ENCODE data around the gene PPP2R3B. TPM values are rescaled to one million over a fixed set of nuclear protein-coding genes. Genes with fewer than 3 reads are reported as not detected.
"Not testable (repeated sequence)": the region's sequence is repeated elsewhere in the genome, so short reads cannot be mapped to it uniquely, and the experiment has no call there.

The PPP2R3B gene
- total RNA-seq, 1 donor from 2014 or later: 38.3 TPM

GRCh38 chrX:356385-357034 is 30.2 kb downstream of the PPP2R3B start:
- no peak overlapping the region for H3K4me3 ChIP-seq (ENCODE audit: low read depth, low read length)
- no peak for DNase-seq (ENCODE audit: low read depth)

GRCh38 chrX:355329-356050 is 31.2 kb downstream of the PPP2R3B start:
- no peak for TF ChIP-seq CTCF (conservative IDR thresholded peaks at IDR 0.05; ENCODE audit: low read depth, low read length)
- H3K4me3 ChIP-seq (ENCODE audit: low read depth, low read length): no peak overlapping the region
- no peak for DNase-seq (ENCODE audit: low read depth)

More at GRCh38 chrX:356385-357034, 30.2 kb downstream of the PPP2R3B start:
- TF ChIP-seq CTCF (conservative IDR thresholded peaks at IDR 0.05; ENCODE audit: low read depth, low read length): no peak

- H3K4me3 ChIP-seq (ENCODE audit: low read depth, low read length): no peak overlapping the region
- TF ChIP-seq CTCF (conservative IDR thresholded peaks at IDR 0.05; ENCODE audit: low read depth, low read length): no peak
- DNase-seq (ENCODE audit: low read depth): no peak
These were observed 32.9 kb downstream of the PPP2R3B start for GRCh38 chrX:353566-354535.

GRCh38 chrX:352582-353314 is 34.0 kb downstream of the PPP2R3B start:
- no peak for DNase-seq (ENCODE audit: low read depth)
- no peak overlapping the region for H3K4me3 ChIP-seq (ENCODE audit: low read depth, low read length)
- TF ChIP-seq CTCF (conservative IDR thresholded peaks at IDR 0.05; ENCODE audit: low read depth, low read length): no peak

GRCh38 chrX:352181-352580 is 34.5 kb downstream of the PPP2R3B start:
- no peak overlapping the region for H3K4me3 ChIP-seq (ENCODE audit: low read depth, low read length)
- DNase-seq (ENCODE audit: low read depth): no peak
- no peak for TF ChIP-seq CTCF (conservative IDR thresholded peaks at IDR 0.05; ENCODE audit: low read depth, low read length)

GRCh38 chrX:351736-352135 is 35.0 kb downstream of the PPP2R3B start:
- TF ChIP-seq CTCF (conservative IDR thresholded peaks at IDR 0.05; ENCODE audit: low read depth, low read length): no peak
- DNase-seq (ENCODE audit: low read depth): no peak
- H3K4me3 ChIP-seq (ENCODE audit: low read depth, low read length): no peak overlapping the region

- not testable (repeated sequence) for DNase-seq (ENCODE audit: low read depth)
These were observed 35.4 kb downstream of the PPP2R3B start for GRCh38 chrX:351324-351641.

More at GRCh38 chrX:351324-351641, 35.4 kb downstream of the PPP2R3B start:
- not testable (repeated sequence) for H3K4me3 ChIP-seq (ENCODE audit: low read depth, low read length)
